ENCODE measurements around the gene DIS3L2.

DNA sequence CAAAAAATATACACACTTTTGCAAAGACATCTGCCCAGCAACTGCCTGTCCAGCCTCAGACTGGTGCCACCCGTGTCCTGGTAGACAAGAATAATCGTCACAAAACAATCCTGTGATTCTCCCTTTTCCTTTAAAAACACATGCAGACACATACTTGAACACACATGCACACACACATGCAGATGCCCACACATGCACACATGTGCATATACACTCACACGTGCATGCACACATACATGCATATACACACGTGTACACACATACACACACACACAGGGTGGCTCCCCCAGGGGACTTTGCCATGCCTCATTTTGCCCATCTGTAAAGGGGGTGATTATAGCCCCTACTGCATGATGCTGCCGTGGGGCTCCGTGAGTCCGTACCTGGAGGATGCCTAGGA is 392.1 kb downstream of the DIS3L2 start:
- TF ChIP-seq TOX (CRISPR knock-in tag; IDR thresholded peaks at IDR 0.05; ENCODE audit: borderline replicate concordance) (no peak), CSDC2 (CRISPR knock-in tag; IDR thresholded peaks at IDR 0.05) (no peak), ZFP30 (CRISPR knock-in tag; IDR thresholded peaks at IDR 0.05) (no peak), ZNF70 (CRISPR knock-in tag; IDR thresholded peaks at IDR 0.05) (no peak)
- TF ChIP-seq, protein P1, sequence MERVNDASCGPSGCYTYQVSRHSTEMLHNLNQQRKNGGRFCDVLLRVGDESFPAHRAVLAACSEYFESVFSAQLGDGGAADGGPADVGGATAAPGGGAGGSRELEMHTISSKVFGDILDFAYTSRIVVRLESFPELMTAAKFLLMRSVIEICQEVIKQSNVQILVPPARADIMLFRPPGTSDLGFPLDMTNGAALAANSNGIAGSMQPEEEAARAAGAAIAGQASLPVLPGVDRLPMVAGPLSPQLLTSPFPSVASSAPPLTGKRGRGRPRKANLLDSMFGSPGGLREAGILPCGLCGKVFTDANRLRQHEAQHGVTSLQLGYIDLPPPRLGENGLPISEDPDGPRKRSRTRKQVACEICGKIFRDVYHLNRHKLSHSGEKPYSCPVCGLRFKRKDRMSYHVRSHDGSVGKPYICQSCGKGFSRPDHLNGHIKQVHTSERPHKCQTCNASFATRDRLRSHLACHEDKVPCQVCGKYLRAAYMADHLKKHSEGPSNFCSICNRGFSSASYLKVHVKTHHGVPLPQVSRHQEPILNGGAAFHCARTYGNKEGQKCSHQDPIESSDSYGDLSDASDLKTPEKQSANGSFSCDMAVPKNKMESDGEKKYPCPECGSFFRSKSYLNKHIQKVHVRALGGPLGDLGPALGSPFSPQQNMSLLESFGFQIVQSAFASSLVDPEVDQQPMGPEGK (CRISPR knock-in tag; IDR thresholded peaks at IDR 0.05; ENCODE audit: borderline replicate concordance), result no peak

All from SK-N-SH treated with all-trans-retinoic acid at 6 μM for 48 hours (cell line).